ENCODE results near the gene MCUB. TPM values are rescaled to one million over a fixed set of nuclear protein-coding genes. Genes with fewer than 3 reads are reported as not detected.
"Not testable (repeated sequence)": the region's sequence is repeated elsewhere in the genome, so short reads cannot be mapped to it uniquely, and the experiment has no call there.

MCUB gene
- total and polyA plus RNA-seq, 3 donors from 2014 or later, result 7.7 to 23.4 (median 20.1) TPM

GRCh38 chr4:109672169-109672930 lies 112.3 kb downstream of the MCUB start:
- intact Hi-C loops (cut with DNase I; ENCODE audit: low total_unique reads), result no loop called here
- Histone ChIP-seq H3K9me3 (no peaks in the 10 kb centered on the region), H3K36me3 (ENCODE audit: low read depth, missing control alignments) (no peaks in the 10 kb centered on the region), H3K4me1 (no peaks in the 10 kb centered on the region), H3K27ac (no peak overlapping the region), H3K27me3 (no peaks in the 10 kb centered on the region), H3K4me3 (no peak overlapping the region)
- DNase-seq, result no peak
- no peak for TF ChIP-seq POLR2A (IDR thresholded peaks at IDR 0.05)
- TF ChIP-seq CTCF (IDR thresholded peaks at IDR 0.05), result no peak

- intact Hi-C loops (cut with DNase I; ENCODE audit: low total_unique reads), result no loop called here
- 89 to 94% methylated on average over 1 of the region's 1 CpG for WGBS, 2 donors
- H3K27me3 ChIP-seq, result no peaks in the 10 kb centered on the region
- no peak for DNase-seq
- TF ChIP-seq POLR2A (IDR thresholded peaks at IDR 0.05) (no peak), CTCF (IDR thresholded peaks at IDR 0.05) (no peak)
- H3K9me3 ChIP-seq, result no peaks in the 10 kb centered on the region
- H3K4me1 ChIP-seq, result no peaks in the 10 kb centered on the region
- no peak overlapping the region for H3K27ac ChIP-seq
- no peak overlapping the region for H3K4me3 ChIP-seq
- H3K36me3 ChIP-seq (ENCODE audit: low read depth, missing control alignments), result no peaks in the 10 kb centered on the region
These were observed 113.3 kb downstream of the MCUB start for GRCh38 chr4:109673303-109673702.

- DNase-seq, result no peak
- 94 to 95% methylated on average over 3 of the region's 3 CpGs for WGBS, 2 donors
- intact Hi-C loops (cut with DNase I; ENCODE audit: low total_unique reads), result no loop called here
These were observed 115.1 kb downstream of the MCUB start for GRCh38 chr4:109675181-109675580.

GRCh38 chr4:109675843-109676242 lies 115.8 kb downstream of the MCUB start:
- WGBS, 2 donors, result 86 to 95% methylated on average over 1 of the region's 1 CpG
- Histone ChIP-seq H3K4me3 (no peak overlapping the region), H3K27ac (no peak overlapping the region), H3K4me1 (no peaks in the 10 kb centered on the region), H3K9me3 (no peaks in the 10 kb centered on the region), H3K27me3 (no peaks in the 10 kb centered on the region), H3K36me3 (ENCODE audit: low read depth, missing control alignments) (no peaks in the 10 kb centered on the region)
- TF ChIP-seq CTCF (IDR thresholded peaks at IDR 0.05) (no peak), POLR2A (IDR thresholded peaks at IDR 0.05) (no peak)
- no peak for DNase-seq
- intact Hi-C loops (cut with DNase I; ENCODE audit: low total_unique reads), result no loop called here

More at GRCh38 chr4:109675181-109675580, 115.1 kb downstream of the MCUB start:
- TF ChIP-seq POLR2A (IDR thresholded peaks at IDR 0.05) (no peak), CTCF (IDR thresholded peaks at IDR 0.05) (no peak)
- Histone ChIP-seq H3K27me3 (no peaks in the 10 kb centered on the region), H3K4me1 (no peaks in the 10 kb centered on the region), H3K4me3 (no peak overlapping the region), H3K9me3 (no peaks in the 10 kb centered on the region), H3K36me3 (ENCODE audit: low read depth, missing control alignments) (no peaks in the 10 kb centered on the region), H3K27ac (no peak overlapping the region)

- Histone ChIP-seq H3K4me1 (no peaks in the 10 kb centered on the region), H3K27me3 (no peaks in the 10 kb centered on the region), H3K9me3 (no peaks in the 10 kb centered on the region), H3K27ac (no peak overlapping the region), H3K4me3 (no peak overlapping the region), H3K36me3 (ENCODE audit: low read depth, missing control alignments) (no peaks in the 10 kb centered on the region)
- no peak for DNase-seq
- WGBS, 2 donors, result 80 to 97% methylated on average over 1 of the region's 1 CpG
- intact Hi-C loops (cut with DNase I; ENCODE audit: low total_unique reads), result no loop called here
- TF ChIP-seq POLR2A (IDR thresholded peaks at IDR 0.05) (no peak), CTCF (IDR thresholded peaks at IDR 0.05) (no peak)
These were observed 116.8 kb downstream of the MCUB start for GRCh38 chr4:109676886-109677285.

GRCh38 chr4:109678472-109678871 lies 118.4 kb downstream of the MCUB start:
- intact Hi-C loops (cut with DNase I; ENCODE audit: low total_unique reads); H3K4me1 ChIP-seq; H3K4me3 ChIP-seq; H3K27me3 ChIP-seq; H3K36me3 ChIP-seq (ENCODE audit: low read depth, missing control alignments); H3K27ac ChIP-seq; H3K9me3 ChIP-seq; DNase-seq: not testable (repeated sequence)
- 95% methylated on average over 26 of the region's 28 CpGs; no CpG with 5 or more reads in 1 of the 2 donors for WGBS, 2 donors

- H3K9me3 ChIP-seq; H3K27me3 ChIP-seq; H3K4me3 ChIP-seq; H3K27ac ChIP-seq; H3K4me1 ChIP-seq; DNase-seq; intact Hi-C loops (cut with DNase I; ENCODE audit: low total_unique reads); H3K36me3 ChIP-seq (ENCODE audit: low read depth, missing control alignments): not testable (repeated sequence)
- WGBS, 2 donors, result 80 to 92% methylated on average over 1 to 14 of the region's 14 CpGs
These were observed 118.9 kb downstream of the MCUB start for GRCh38 chr4:109678925-109679324.

All from testis (tissue), 3 donors.